Smooth muscle cell (in vitro differentiated cells): Measurements from ENCODE around the gene TRIM23. TPM values are rescaled to one million over a fixed set of nuclear protein-coding genes. Genes with fewer than 3 reads are reported as not detected.

ENCODE experiments used
- DNase-seq: peaks from one replicate; lab custom pipeline; 2025; ENCODE audit not compliant: unreplicated experiment; lab: John Stamatoyannopoulos, UW
- H2AFZ ChIP-seq: fragments of 200-600 bp; sonication (generic); 2 replicates; pipeline ENCODE4 v1.6.0; 2016; ENCODE audit warnings: antibody characterized with exemption, low read depth, mild to moderate bottlenecking
- H3F3A ChIP-seq: fragments of 200-600 bp; sonication (generic); 2 replicates; pipeline ENCODE4 v1.6.0; 2017; ENCODE audit warnings: antibody characterized with exemption, low read depth
- H3K27ac ChIP-seq: fragments of 200-600 bp; sonication (generic); 2 replicates; pipeline ENCODE4 v1.5.1; 2016; ENCODE audit warnings: low read depth, mild to moderate bottlenecking
- H3K27me3 ChIP-seq: fragments of 200-600 bp; sonication (generic); 2 replicates; pipeline ENCODE4 v1.6.1; 2016; ENCODE audit warnings: low read depth, mild to moderate bottlenecking
- H3K36me3 ChIP-seq: fragments of 200-600 bp; sonication (generic); 2 replicates; pipeline ENCODE4 v1.5.1; 2016; ENCODE audit warnings: low read depth
- H3K4me1 ChIP-seq: fragments of 200-600 bp; sonication (generic); 2 replicates; pipeline ENCODE4 v1.5.1; 2016; ENCODE audit warnings: low read depth
- H3K4me2 ChIP-seq: fragments of 200-600 bp; sonication (generic); 2 replicates; pipeline ENCODE4 v1.6.0; 2016; ENCODE audit warnings: mild to moderate bottlenecking
- H3K4me3 ChIP-seq: fragments of 200-600 bp; sonication (generic); 2 replicates; pipeline ENCODE4 v1.5.1; 2016; ENCODE audit warnings: mild to moderate bottlenecking
- H3K79me2 ChIP-seq: fragments of 200-600 bp; sonication (generic); 2 replicates; pipeline ENCODE4 v1.6.0; 2016; ENCODE audit warnings: low read depth, mild to moderate bottlenecking
- H3K9ac ChIP-seq: fragments of 200-600 bp; sonication (generic); 2 replicates; pipeline ENCODE4 v1.6.0; 2016; ENCODE audit warnings: low read depth
- H3K9me3 ChIP-seq: fragments of 200-600 bp; sonication (generic); replicated peaks from 2 replicates; pipeline ENCODE4 v1.5.1; 2016; ENCODE audit warnings: low read depth
- H4K20me1 ChIP-seq: fragments of 200-600 bp; sonication (generic); 2 replicates; pipeline ENCODE4 v1.6.0; 2016; ENCODE audit warnings: low read depth
- CTCF ChIP-seq: fragments of 200-600 bp; sonication (generic); IDR thresholded peaks from 2 replicates; pipeline ENCODE4 v1.5.1; 2017; ENCODE audit warnings: borderline replicate concordance, mild to moderate bottlenecking, antibody characterized with exemption; ENCODE audit not compliant: insufficient read depth, poor library complexity, severe bottlenecking
- WGBS: methylation state at CpG from one replicate; pipeline ENCODE4 v1.1.7; 2016; ENCODE audit warnings: low lambda C conversion rate; 5-methylcytosine and 5-hydroxymethylcytosine counted together
- polyA plus RNA-seq: library from polyadenylated mRNA; unstranded; fragments of >200 nt; fragmentation: Nextera tagmentation; extraction: Ambion mirVana; gene quantifications from 2 replicates; pipeline ENCODE4 v1.2.1, GENCODE V29; 2016
- small RNA-seq: library from RNA; depleted of rRNA; stranded (forward); fragments of <200 nt; gene quantifications from one replicate; pipeline ENCODE3, GENCODE V24; 2014
- total RNA-seq: library from RNA; depleted of rRNA; stranded (reverse); fragments of >200 nt; gene quantifications from 2 replicates; pipeline ENCODE4 v1.2.3, GENCODE V29; 2014

TRIM23 gene
- total and polyA plus RNA-seq, 2 experiments from 2014 or later: 9.8 to 25.1 TPM

- TF ChIP-seq CTCF: no peak
- Histone ChIP-seq H3K9me3 (no peaks in the 10 kb centered on the region), H3K4me3 (no peak overlapping the region), H3K4me2 (no peak overlapping the region), H4K20me1 (no peaks in the 10 kb centered on the region), H3K79me2 (no peaks in the 10 kb centered on the region), H3K4me1 (no peaks in the 10 kb centered on the region), H3K27me3 (no peaks in the 10 kb centered on the region), H3K27ac (no peak overlapping the region), H3K36me3 (no peaks in the 10 kb centered on the region), H3F3A (no peaks in the 10 kb centered on the region), H3K9ac (no peak overlapping the region), H2AFZ (no peak overlapping the region)
- no peak for DNase-seq
- WGBS: 97% methylated on average over 4 of the region's 4 CpGs
Measured at GRCh38 chr5:65544473-65544872, 79.7 kb downstream of the TRIM23 start.

- H3K27ac ChIP-seq: no peak overlapping the region
- TF ChIP-seq CTCF: no peak
- H3K9me3 ChIP-seq: no peaks in the 10 kb centered on the region
- DNase-seq: no peak
- H3K4me2 ChIP-seq: no peak overlapping the region
- no peaks in the 10 kb centered on the region for H3F3A ChIP-seq
- no peaks in the 10 kb centered on the region for H3K79me2 ChIP-seq
- no peaks in the 10 kb centered on the region for H3K27me3 ChIP-seq
- no peak overlapping the region for H3K9ac ChIP-seq
- no peak overlapping the region for H3K4me3 ChIP-seq
- no peaks in the 10 kb centered on the region for H4K20me1 ChIP-seq
- no peak overlapping the region for H2AFZ ChIP-seq
- no peaks in the 10 kb centered on the region for H3K4me1 ChIP-seq
- H3K36me3 ChIP-seq: no peaks in the 10 kb centered on the region
Measured at GRCh38 chr5:65539827-65540226, 84.3 kb downstream of the TRIM23 start.

Small RNAs within 50 kb of the gene (small RNA-seq; reads per million reads assigned to genes)
- gene RNU6-540P: not detected

Other genes with a start within 250 kb of the TRIM23 start
- 111 and 118 TPM in 2 replicates for gene ADAMTS6, start 142.4 kb downstream of the TRIM23 start, total RNA-seq
- 5.9 and 10.5 TPM in 2 replicates for gene ADAMTS6, start 142.4 kb downstream of the TRIM23 start, polyA plus RNA-seq
- gene CENPK, start 61.2 kb downstream of the TRIM23 start, total RNA-seq: 19.1 and 22.9 TPM in 2 replicates
- 16.6 and 19.2 TPM in 2 replicates for gene CENPK, start 61.2 kb downstream of the TRIM23 start, polyA plus RNA-seq
- 51.4 and 56.9 TPM in 2 replicates for gene PPWD1, start 61.0 kb downstream of the TRIM23 start, total RNA-seq
- gene PPWD1, start 61.0 kb downstream of the TRIM23 start, polyA plus RNA-seq: 21.5 and 25.8 TPM in 2 replicates
- 2.9 and 3.1 TPM in 2 replicates for gene SHLD3, start 694 bp upstream of the TRIM23 start, total RNA-seq
- 0.91 and 2.4 TPM in 2 replicates for gene SHLD3, start 694 bp upstream of the TRIM23 start, polyA plus RNA-seq
- 19.5 and 40.5 TPM in 2 replicates for gene TRAPPC13, start 694 bp upstream of the TRIM23 start, total RNA-seq
- 13.7 and 16.6 TPM in 2 replicates for gene TRAPPC13, start 694 bp upstream of the TRIM23 start, polyA plus RNA-seq
- gene SGTB, start 97.8 kb upstream of the TRIM23 start, total RNA-seq: 12.8 and 16.4 TPM in 2 replicates
- gene SGTB, start 97.8 kb upstream of the TRIM23 start, polyA plus RNA-seq: 3.8 and 5.3 TPM in 2 replicates
- 33.6 and 37.7 TPM in 2 replicates for gene NLN, start 97.9 kb upstream of the TRIM23 start, total RNA-seq
- gene NLN, start 97.9 kb upstream of the TRIM23 start, polyA plus RNA-seq: 25.4 and 31.9 TPM in 2 replicates